ENCODE data around the gene AGO1. TPM values are rescaled to one million over a fixed set of nuclear protein-coding genes. Genes with fewer than 3 reads are reported as not detected.

The AGO1 gene
- total and polyA plus RNA-seq, 10 of the 15 experiments (the other 5 are each of a cell fraction or from before 2014, with no cell fraction given), result 1.8 to 24.0 (median 8.1) TPM

DNA sequence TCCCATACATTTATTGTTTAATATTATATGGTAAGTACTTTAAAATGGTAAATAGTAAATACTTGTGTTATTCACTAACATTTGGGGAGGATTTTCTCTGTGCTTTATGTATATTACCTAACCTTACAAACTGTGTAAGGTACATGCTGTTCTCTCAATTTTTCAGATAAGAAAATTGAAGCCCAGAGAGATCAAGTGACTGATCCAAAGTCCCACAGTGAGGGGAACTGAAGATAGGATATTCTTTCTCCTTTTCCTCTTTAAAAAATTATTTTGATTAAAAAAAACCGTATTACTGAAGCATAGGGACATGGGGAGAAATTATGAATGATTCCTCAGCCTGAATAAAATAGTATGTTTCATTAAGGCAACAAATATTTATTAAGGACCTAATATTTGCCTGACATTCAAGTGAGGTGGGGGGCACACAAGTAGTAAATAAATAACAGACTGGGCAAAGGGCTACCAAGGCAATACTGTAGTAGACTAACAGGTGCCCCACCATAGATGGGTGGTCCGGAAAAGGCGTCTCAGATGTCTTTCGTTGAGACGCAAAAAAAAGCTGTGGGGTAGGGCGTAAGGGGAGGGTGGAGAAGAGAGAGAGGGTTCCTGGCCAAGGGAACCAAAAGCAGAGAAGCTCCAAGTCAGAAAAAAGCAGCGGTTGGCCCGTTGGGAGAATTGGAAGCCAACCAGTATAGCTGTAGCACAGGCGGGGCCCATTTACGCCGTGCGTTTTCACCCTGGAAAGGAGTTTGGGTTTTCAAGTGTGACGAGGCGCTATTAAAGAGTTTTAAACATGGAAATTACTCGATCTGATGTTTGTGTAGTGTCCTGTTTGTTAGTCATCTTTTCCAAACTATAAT, 47.0 kb downstream of the AGO1 start:
- ChIA-PET CTCF (interaction anchor here (1.1 kb wide), 1 partner anchor 48 kb away, joined by 4 read pairs; no protein-coding TSS in a partner anchor), POLR2A (interaction anchor here (1.0 to 1.4 kb wide), 5 partner anchors 42 to 294 kb away, joined by 3 to 4 read pairs (median 3); partner anchors contain the start of genes AGO1 and THRAP3), SMC1A (ENCODE audit: uncharacterized antibody, unreplicated experiment) (interaction anchor here (0.9 to 1.7 kb wide), 3 partner anchors 47 to 220 kb away, joined by 3 to 5 read pairs (median 3); partner anchors contain the start of gene AGO1), RAD21 (ENCODE audit: unreplicated experiment) (interaction anchor here (2.3 kb wide), 1 partner anchor 43 kb away, joined by 6 read pairs; no protein-coding TSS in a partner anchor)
- ATAC-seq (peak; percentile 13), FAIRE-seq (no peak), DNase-seq (ENCODE audit: low read depth, low spot score) (no peak)
- TF ChIP-seq ZNF207 (IDR thresholded peaks at IDR 0.05; ENCODE audit: borderline replicate concordance), result no peak
- TF ChIP-seq, protein P1, sequence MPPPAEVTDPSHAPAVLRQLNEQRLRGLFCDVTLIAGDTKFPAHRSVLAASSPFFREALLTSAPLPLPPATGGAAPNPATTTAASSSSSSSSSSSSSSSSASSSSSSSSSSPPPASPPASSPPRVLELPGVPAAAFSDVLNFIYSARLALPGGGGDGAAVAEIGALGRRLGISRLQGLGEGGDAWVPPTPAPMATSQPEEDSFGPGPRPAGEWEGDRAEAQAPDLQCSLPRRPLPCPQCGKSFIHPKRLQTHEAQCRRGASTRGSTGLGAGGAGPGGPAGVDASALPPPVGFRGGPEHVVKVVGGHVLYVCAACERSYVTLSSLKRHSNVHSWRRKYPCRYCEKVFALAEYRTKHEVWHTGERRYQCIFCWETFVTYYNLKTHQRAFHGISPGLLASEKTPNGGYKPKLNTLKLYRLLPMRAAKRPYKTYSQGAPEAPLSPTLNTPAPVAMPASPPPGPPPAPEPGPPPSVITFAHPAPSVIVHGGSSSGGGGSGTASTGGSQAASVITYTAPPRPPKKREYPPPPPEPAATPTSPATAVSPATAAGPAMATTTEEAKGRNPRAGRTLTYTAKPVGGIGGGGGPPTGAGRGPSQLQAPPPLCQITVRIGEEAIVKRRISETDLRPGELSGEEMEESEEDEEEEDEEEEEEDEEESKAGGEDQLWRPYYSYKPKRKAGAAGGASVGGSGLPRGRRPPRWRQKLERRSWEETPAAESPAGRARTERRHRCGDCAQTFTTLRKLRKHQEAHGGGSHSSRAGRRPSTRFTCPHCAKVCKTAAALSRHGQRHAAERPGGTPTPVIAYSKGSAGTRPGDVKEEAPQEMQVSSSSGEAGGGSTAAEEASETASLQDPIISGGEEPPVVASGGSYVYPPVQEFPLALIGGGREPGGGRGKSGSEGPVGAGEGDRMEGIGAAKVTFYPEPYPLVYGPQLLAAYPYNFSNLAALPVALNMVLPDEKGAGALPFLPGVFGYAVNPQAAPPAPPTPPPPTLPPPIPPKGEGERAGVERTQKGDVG (CRISPR knock-in tag; IDR thresholded peaks at IDR 0.05), result no peak
- TF ChIP-seq SRF (IDR thresholded peaks at IDR 0.05; ENCODE audit: low read depth in 2 of 2, low read length in 2 of 2), result peak; percentile 22 to 60; a peak in 2 of 4 replicates
- TF ChIP-seq RBBP5 (conservative IDR thresholded peaks at IDR 0.05), result no peak
- peak; percentile 12; the same call in 1 of the 2 replicates for TF ChIP-seq CREB1 (IDR thresholded peaks at IDR 0.05; ENCODE audit: low read depth)
- TF ChIP-seq, protein P2, sequence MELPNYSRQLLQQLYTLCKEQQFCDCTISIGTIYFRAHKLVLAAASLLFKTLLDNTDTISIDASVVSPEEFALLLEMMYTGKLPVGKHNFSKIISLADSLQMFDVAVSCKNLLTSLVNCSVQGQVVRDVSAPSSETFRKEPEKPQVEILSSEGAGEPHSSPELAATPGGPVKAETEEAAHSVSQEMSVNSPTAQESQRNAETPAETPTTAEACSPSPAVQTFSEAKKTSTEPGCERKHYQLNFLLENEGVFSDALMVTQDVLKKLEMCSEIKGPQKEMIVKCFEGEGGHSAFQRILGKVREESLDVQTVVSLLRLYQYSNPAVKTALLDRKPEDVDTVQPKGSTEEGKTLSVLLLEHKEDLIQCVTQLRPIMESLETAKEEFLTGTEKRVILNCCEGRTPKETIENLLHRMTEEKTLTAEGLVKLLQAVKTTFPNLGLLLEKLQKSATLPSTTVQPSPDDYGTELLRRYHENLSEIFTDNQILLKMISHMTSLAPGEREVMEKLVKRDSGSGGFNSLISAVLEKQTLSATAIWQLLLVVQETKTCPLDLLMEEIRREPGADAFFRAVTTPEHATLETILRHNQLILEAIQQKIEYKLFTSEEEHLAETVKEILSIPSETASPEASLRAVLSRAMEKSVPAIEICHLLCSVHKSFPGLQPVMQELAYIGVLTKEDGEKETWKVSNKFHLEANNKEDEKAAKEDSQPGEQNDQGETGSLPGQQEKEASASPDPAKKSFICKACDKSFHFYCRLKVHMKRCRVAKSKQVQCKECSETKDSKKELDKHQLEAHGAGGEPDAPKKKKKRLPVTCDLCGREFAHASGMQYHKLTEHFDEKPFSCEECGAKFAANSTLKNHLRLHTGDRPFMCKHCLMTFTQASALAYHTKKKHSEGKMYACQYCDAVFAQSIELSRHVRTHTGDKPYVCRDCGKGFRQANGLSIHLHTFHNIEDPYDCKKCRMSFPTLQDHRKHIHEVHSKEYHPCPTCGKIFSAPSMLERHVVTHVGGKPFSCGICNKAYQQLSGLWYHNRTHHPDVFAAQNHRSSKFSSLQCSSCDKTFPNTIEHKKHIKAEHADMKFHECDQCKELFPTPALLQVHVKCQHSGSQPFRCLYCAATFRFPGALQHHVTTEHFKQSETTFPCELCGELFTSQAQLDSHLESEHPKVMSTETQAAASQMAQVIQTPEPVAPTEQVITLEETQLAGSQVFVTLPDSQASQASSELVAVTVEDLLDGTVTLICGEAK (IDR thresholded peaks at IDR 0.05; ENCODE audit: borderline replicate concordance), result peak; percentile 24; the same call in 1 of the 2 replicates
- TF ChIP-seq, protein P3, sequence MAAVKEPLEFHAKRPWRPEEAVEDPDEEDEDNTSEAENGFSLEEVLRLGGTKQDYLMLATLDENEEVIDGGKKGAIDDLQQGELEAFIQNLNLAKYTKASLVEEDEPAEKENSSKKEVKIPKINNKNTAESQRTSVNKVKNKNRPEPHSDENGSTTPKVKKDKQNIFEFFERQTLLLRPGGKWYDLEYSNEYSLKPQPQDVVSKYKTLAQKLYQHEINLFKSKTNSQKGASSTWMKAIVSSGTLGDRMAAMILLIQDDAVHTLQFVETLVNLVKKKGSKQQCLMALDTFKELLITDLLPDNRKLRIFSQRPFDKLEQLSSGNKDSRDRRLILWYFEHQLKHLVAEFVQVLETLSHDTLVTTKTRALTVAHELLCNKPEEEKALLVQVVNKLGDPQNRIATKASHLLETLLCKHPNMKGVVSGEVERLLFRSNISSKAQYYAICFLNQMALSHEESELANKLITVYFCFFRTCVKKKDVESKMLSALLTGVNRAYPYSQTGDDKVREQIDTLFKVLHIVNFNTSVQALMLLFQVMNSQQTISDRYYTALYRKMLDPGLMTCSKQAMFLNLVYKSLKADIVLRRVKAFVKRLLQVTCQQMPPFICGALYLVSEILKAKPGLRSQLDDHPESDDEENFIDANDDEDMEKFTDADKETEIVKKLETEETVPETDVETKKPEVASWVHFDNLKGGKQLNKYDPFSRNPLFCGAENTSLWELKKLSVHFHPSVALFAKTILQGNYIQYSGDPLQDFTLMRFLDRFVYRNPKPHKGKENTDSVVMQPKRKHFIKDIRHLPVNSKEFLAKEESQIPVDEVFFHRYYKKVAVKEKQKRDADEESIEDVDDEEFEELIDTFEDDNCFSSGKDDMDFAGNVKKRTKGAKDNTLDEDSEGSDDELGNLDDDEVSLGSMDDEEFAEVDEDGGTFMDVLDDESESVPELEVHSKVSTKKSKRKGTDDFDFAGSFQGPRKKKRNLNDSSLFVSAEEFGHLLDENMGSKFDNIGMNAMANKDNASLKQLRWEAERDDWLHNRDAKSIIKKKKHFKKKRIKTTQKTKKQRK (IDR thresholded peaks at IDR 0.05; ENCODE audit: low read depth, low read length), result no peak
- no peak for TF ChIP-seq CREM (IDR thresholded peaks at IDR 0.05; ENCODE audit: low read depth)
- H3K79me2 ChIP-seq (ENCODE audit: control insufficient read depth, insufficient read depth, low read length), result peaks cover 31% of the 10 kb centered on the region
- peaks cover 2% of the 10 kb centered on the region for H3K4me1 ChIP-seq (ENCODE audit: control insufficient read depth, insufficient read depth, low read length)
- in situ Hi-C loops (cut with MboI) (no loop called here), intact Hi-C loops (cut with micrococcal nuclease; ENCODE audit: unreplicated experiment) (loop anchor here (2.0 kb wide), 2 partner anchors 47 to 159 kb away; partner anchors contain the start of genes ADPRS and AGO1)
- H3K9me3 ChIP-seq (replicated peaks; ENCODE audit: control insufficient read depth, insufficient read depth, low read length), result no peaks in the 10 kb centered on the region
- peak overlapping the region; percentile 80 for H3K4me2 ChIP-seq (ENCODE audit: control insufficient read depth, insufficient read depth)
- H2AFZ ChIP-seq (ENCODE audit: control insufficient read depth, low read depth, low read length), result peak overlapping the region; percentile 45
- 1% methylated on average over 15 of the region's 15 CpGs for WGBS (ENCODE audit: insufficient coverage, insufficient replicate concordance, low lambda C conversion rate, missing lambda C conversion rate)
- H3K9ac ChIP-seq (ENCODE audit: control insufficient read depth, insufficient read depth, low read length), result peak overlapping the region; percentile 79
- peak overlapping the region; percentile 78 for H3K27ac ChIP-seq (ENCODE audit: control insufficient read depth, insufficient read depth)
- peak overlapping the region; percentile 97 for H3K4me3 ChIP-seq
- no peaks in the 10 kb centered on the region for H4K20me1 ChIP-seq (ENCODE audit: control insufficient read depth, insufficient read depth)
- BruUV-seq (replicated peaks), result TSS peak; percentile 91
- no peaks in the 10 kb centered on the region for H3K27me3 ChIP-seq (replicated peaks in 1 of 2; ENCODE audit: control insufficient read depth in 2 of 2, insufficient read depth in 2 of 2, low read length in 1 of 2)
- no peaks in the 10 kb centered on the region for H3K36me3 ChIP-seq (ENCODE audit: control insufficient read depth in 2 of 2, insufficient read depth in 2 of 2, low read length in 1 of 2)
